NCI-H1092 treated with DMSO at 0.1 percent for 48 hours (cell line): ENCODE results near the gene EIF4G3.
A peak's percentile ranks its signal among the peaks of the same experiment; 100 is the strongest.

ENCODE experiments used
- DNase-seq: peaks from one replicate; lab custom pipeline; 2025; lab: John Stamatoyannopoulos, UW

Gene EIF4G3

GRCh38 chr1:20988943-20989342 lies 187.8 kb downstream of the EIF4G3 start:
- DNase-seq, result no peak

GRCh38 chr1:20987831-20988825 lies 188.6 kb downstream of the EIF4G3 start:
- DNase-seq, result no peak

- peak; percentile 44 for DNase-seq
These were observed 193.3 kb downstream of the EIF4G3 start for GRCh38 chr1:20983297-20983889.

GRCh38 chr1:20982316-20982715 lies 194.4 kb downstream of the EIF4G3 start:
- no peak for DNase-seq

- peak; percentile 13 for DNase-seq
These were observed 194.8 kb downstream of the EIF4G3 start for GRCh38 chr1:20981915-20982314.

GRCh38 chr1:20980051-20980450 lies 196.6 kb downstream of the EIF4G3 start:
- DNase-seq, result no peak

- no peak for DNase-seq
These were observed 198.3 kb downstream of the EIF4G3 start for GRCh38 chr1:20978413-20978812.

- DNase-seq, result no peak
These were observed 201.0 kb downstream of the EIF4G3 start for GRCh38 chr1:20975668-20976067.

- no peak for DNase-seq
These were observed 201.7 kb downstream of the EIF4G3 start for GRCh38 chr1:20974951-20975350.

- DNase-seq, result no peak
These were observed 202.6 kb downstream of the EIF4G3 start for GRCh38 chr1:20974069-20974468.

- DNase-seq, result no peak
These were observed 203.8 kb downstream of the EIF4G3 start for GRCh38 chr1:20972855-20973254.

- peak; percentile 58 for DNase-seq
These were observed 211.9 kb downstream of the EIF4G3 start for GRCh38 chr1:20964540-20965484.

GRCh38 chr1:20962576-20963258 lies 214.0 kb downstream of the EIF4G3 start:
- DNase-seq, result no peak

GRCh38 chr1:20958430-20958829 lies 218.3 kb downstream of the EIF4G3 start:
- DNase-seq, result no peak

- DNase-seq, result no peak
These were observed 220.4 kb downstream of the EIF4G3 start for GRCh38 chr1:20956272-20956671.

- no peak for DNase-seq
These were observed 226.0 kb downstream of the EIF4G3 start for GRCh38 chr1:20950679-20951078.

- no peak for DNase-seq
These were observed 226.7 kb downstream of the EIF4G3 start for GRCh38 chr1:20949871-20950590.

- no peak for DNase-seq
These were observed 228.6 kb downstream of the EIF4G3 start for GRCh38 chr1:20948101-20948500.

GRCh38 chr1:20947409-20947808 lies 229.3 kb downstream of the EIF4G3 start:
- DNase-seq, result no peak

GRCh38 chr1:20936621-20937020 lies 240.1 kb downstream of the EIF4G3 start:
- no peak for DNase-seq

GRCh38 chr1:20936216-20936615 lies 240.5 kb downstream of the EIF4G3 start:
- DNase-seq, result no peak
